T1000 (cell line): ENCODE measurements around the gene ZMPSTE24.
"Not testable (repeated sequence)": the region's sequence is repeated elsewhere in the genome, so short reads cannot be mapped to it uniquely, and the experiment has no call there.

Experiments used
- DNase-seq: peaks from one replicate; lab custom pipeline; 2025; ENCODE audit warnings: mixed read lengths; lab: John Stamatoyannopoulos, UW

The ZMPSTE24 gene

GRCh38 chr1:40318970-40319621 lies 61.1 kb downstream of the ZMPSTE24 start:
- DNase-seq = no peak

GRCh38 chr1:40331403-40331802 lies 73.4 kb downstream of the ZMPSTE24 start:
- DNase-seq = not testable (repeated sequence)

GRCh38 chr1:40332695-40333094 lies 74.7 kb downstream of the ZMPSTE24 start:
- no peak for DNase-seq

GRCh38 chr1:40337443-40337842 lies 79.4 kb downstream of the ZMPSTE24 start:
- DNase-seq = no peak

- DNase-seq = peak; percentile 75
Measured at GRCh38 chr1:40338745-40339419, 80.8 kb downstream of the ZMPSTE24 start.

- DNase-seq = no peak
Measured at GRCh38 chr1:40339420-40340323, 81.6 kb downstream of the ZMPSTE24 start.

DNA sequence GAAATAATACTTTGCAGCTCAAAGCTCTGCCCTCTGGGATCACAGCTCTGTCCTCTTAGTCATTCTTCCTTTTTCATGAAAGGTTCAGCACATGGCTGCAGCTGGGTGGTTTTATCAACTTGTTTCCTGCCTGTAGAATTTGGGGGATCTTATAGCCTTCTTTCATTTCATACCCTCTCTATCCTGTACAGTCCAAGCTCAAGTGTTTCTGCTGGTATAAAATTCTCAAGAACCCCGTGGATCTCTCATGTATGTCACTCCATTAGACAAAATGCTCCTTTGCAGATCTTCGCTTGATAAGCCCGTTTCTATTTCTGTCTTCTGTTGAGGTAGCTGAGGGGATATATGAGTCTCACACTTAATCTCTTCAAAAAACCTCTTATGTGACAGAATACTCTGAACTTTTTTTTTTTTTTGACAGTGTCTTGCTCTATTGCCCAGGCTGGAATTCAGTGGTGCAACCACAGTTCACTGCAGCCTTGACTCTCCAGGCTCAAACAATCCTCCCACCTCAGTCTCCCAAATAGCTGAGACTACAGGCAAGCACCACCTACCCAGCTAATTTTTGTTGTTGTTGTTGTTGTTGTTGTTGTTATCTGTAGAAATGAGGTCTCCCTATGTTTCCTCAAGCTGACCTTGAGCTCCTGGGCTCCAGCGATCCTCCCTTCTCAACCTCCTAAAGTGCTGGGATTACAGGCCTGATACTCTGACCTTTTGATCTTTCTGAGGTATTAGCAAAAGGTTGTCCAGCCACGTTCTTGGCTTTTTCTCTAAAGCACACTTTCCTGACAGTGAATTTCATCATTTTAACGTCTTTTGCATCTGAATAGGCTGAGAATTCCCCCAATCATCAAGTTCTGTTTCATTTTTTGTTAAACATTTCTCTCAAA lies 83.7 kb downstream of the ZMPSTE24 start:
- DNase-seq = no peak

DNA sequence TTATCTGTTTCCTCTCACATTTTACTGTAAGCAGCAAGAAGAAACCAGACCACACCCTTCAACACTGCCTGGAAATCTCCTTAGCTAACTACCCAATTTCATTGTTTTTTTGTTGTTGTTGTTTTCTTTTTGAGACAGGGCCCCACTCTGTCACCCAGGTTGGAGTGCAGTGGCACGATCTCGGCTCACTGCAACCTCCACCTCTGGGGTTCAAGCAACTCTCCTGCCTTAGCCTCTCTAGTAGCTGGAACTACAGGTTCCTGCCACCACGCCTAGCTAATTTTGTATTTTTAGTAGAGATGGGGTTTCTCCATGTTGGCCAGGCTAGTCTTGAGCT lies 84.3 kb downstream of the ZMPSTE24 start:
- not testable (repeated sequence) for DNase-seq
